CD14-positive monocyte (primary cell): Measurements from ENCODE around the gene GINS1. TPM values are rescaled to one million over a fixed set of nuclear protein-coding genes. Genes with fewer than 3 reads are reported as not detected.

Experiments used
- DNase-seq, 3 donors: peaks; one replicate each; pipeline ENCODE4 v3.0.0-alpha.2; 2011 to 2022
- H2AFZ ChIP-seq: 2 replicates; pipeline ENCODE4 v1.6.0; 2012; ENCODE audit warnings: mild to moderate bottlenecking, low read depth, low read length, inconsistent platforms; ENCODE audit not compliant: insufficient read depth, poor library complexity, severe bottlenecking
- H3K27ac ChIP-seq, 2 donors: 1 replicate in 1 of 2; 2 replicates in 1 of 2; pipeline ENCODE4 v1.5.1; 2012 to 2013; ENCODE audit warnings: low read length in 2 of 2, control low read depth in 1 of 2, inconsistent platforms in 1 of 2, low read depth in 1 of 2, mild to moderate bottlenecking in 1 of 2
- H3K27me3 ChIP-seq, 2 donors: one replicate each; pipeline versions ENCODE4 v1.6.0 to v1.6.1; 2011 to 2013; ENCODE audit warnings: low read length in 2 of 2; ENCODE audit not compliant: control insufficient read depth in 2 of 2, insufficient read depth in 2 of 2
- H3K36me3 ChIP-seq, 2 donors: replicated peaks in 1 of 2; 1 replicate in 1 of 2; 2 replicates in 1 of 2; pipeline versions ENCODE4 v1.5.1 to v1.6.1; 2012 to 2013; ENCODE audit warnings: low read length in 2 of 2, control low read depth in 1 of 2, inconsistent platforms in 1 of 2, mild to moderate bottlenecking in 1 of 2; ENCODE audit not compliant: insufficient read depth in 2 of 2, control insufficient read depth in 1 of 2
- H3K4me1 ChIP-seq, 2 donors: 1 replicate in 1 of 2; 2 replicates in 1 of 2; pipeline versions ENCODE4 v1.5.1 to v1.6.1; 2012 to 2013; ENCODE audit warnings: low read length in 2 of 2, control low read depth in 1 of 2, inconsistent platforms in 1 of 2, mild to moderate bottlenecking in 1 of 2, moderate library complexity in 1 of 2; ENCODE audit not compliant: insufficient read depth in 2 of 2, control insufficient read depth in 1 of 2
- H3K4me2 ChIP-seq: replicated peaks from 2 replicates; pipeline ENCODE3; 2012; ENCODE audit warnings: low read length, moderate library complexity, mild to moderate bottlenecking; ENCODE audit not compliant: poor library complexity, severe bottlenecking; ENCODE audit errors: extremely low read depth
- H3K4me3 ChIP-seq, 3 experiments: fragments of 200-600 bp in 1 of 3; sonication (generic) in 1 of 3; replicated peaks in 1 of 3; 1 replicate in 2 of 3; 2 replicates in 1 of 3; pipeline ENCODE4 v1.5.1; 2011 to 2013; ENCODE audit warnings: low read length in 3 of 3, mild to moderate bottlenecking in 3 of 3, control low read depth in 2 of 3, low read depth in 2 of 3, inconsistent platforms in 1 of 3, moderate library complexity in 1 of 3
- H3K79me2 ChIP-seq: 2 replicates; pipeline ENCODE4 v1.6.0; 2012; ENCODE audit warnings: mild to moderate bottlenecking, control low read depth, inconsistent platforms, low read length, moderate library complexity; ENCODE audit not compliant: insufficient read depth
- H3K9ac ChIP-seq: 2 replicates; pipeline ENCODE4 v1.6.0; 2017; ENCODE audit warnings: low read length, mild to moderate bottlenecking; ENCODE audit not compliant: insufficient read depth, poor library complexity, severe bottlenecking
- H3K9me3 ChIP-seq, 2 donors: replicated peaks in 1 of 2; 1 replicate in 1 of 2; 2 replicates in 1 of 2; pipeline versions ENCODE4 v1.5.1 to v1.6.1; 2012 to 2013; ENCODE audit warnings: low read length in 2 of 2, control low read depth in 1 of 2; ENCODE audit not compliant: control insufficient read depth in 1 of 2, insufficient read depth in 1 of 2
- H4K20me1 ChIP-seq: 2 replicates; pipeline ENCODE4 v1.6.0; 2012; ENCODE audit warnings: mild to moderate bottlenecking, low read length, control low read depth, moderate library complexity; ENCODE audit not compliant: insufficient read depth
- H3K27ac Mint-ChIP-seq, 7 donors: one replicate each; pipeline ENCODE4 v1.8.0; 2020; ENCODE audit warnings: mild to moderate bottlenecking in 7 of 7, mixed read lengths in 7 of 7, moderate library complexity in 6 of 7, inconsistent platforms in 2 of 7
- H3K27me3 Mint-ChIP-seq, 3 donors: one replicate each; pipeline ENCODE4 v1.8.0; 2021 to 2022; ENCODE audit warnings: low read depth in 3 of 3, mild to moderate bottlenecking in 3 of 3, mixed read lengths in 3 of 3, moderate library complexity in 3 of 3, inconsistent platforms in 1 of 3
- H3K36me3 Mint-ChIP-seq, 2 donors: one replicate each; pipeline ENCODE4 v1.8.0; 2020; ENCODE audit warnings: mixed read lengths in 2 of 2, inconsistent platforms in 1 of 2, mild to moderate bottlenecking in 1 of 2
- H3K4me1 Mint-ChIP-seq: one replicate; pipeline ENCODE4 v1.8.0; 2020; ENCODE audit warnings: mild to moderate bottlenecking, mixed read lengths
- H3K4me3 Mint-ChIP-seq, 2 donors: one replicate each; pipeline ENCODE4 v1.8.0; 2020; ENCODE audit warnings: mild to moderate bottlenecking in 2 of 2, mixed read lengths in 2 of 2, moderate library complexity in 1 of 2
- H3K9me3 Mint-ChIP-seq, 7 donors: one replicate each; pipeline ENCODE4 v1.8.0; 2020 to 2022; ENCODE audit warnings: mixed read lengths in 7 of 7, mild to moderate bottlenecking in 6 of 7, moderate library complexity in 6 of 7, inconsistent platforms in 2 of 7
- WGBS: methylation state at CpG from one replicate; pipeline ENCODE4 v1.1.5; 2013; ENCODE audit warnings: missing lambda C conversion rate; ENCODE audit not compliant: insufficient coverage; 5-methylcytosine and 5-hydroxymethylcytosine counted together
- intact Hi-C, 2 donors: fragments of 100-400 bp; cut with micrococcal nuclease; formaldehyde crosslinking; loops; one replicate each; pipeline versions ENCODE4 v1.15.0 to v1.15.1; 2023
- polyA plus RNA-seq, 3 donors: library from polyadenylated mRNA; depleted of rRNA in 1 of 3; unstranded in 2 of 3; stranded (reverse) in 1 of 3; fragments of 300-500 nt in 2 of 3; fragments of >200 nt in 1 of 3; fragmentation: Illumina TruSeq in 2 of 3; gene quantifications; 1 replicate in 2 of 3; 2 replicates in 1 of 3; pipeline ENCODE4 v1.2.3, GENCODE V29; 2012 to 2021
- TF ChIP-seq, protein P1 (sequence below): fragments of 200-600 bp; IDR thresholded peaks from one replicate; pipeline ENCODE4 v1.8.0; 2022; ENCODE audit warnings: antibody characterized with exemption, mild to moderate bottlenecking

The GINS1 gene
- polyA plus RNA-seq, 3 donors, result 0.16 to 0.48 (median 0.28) TPM

DNA sequence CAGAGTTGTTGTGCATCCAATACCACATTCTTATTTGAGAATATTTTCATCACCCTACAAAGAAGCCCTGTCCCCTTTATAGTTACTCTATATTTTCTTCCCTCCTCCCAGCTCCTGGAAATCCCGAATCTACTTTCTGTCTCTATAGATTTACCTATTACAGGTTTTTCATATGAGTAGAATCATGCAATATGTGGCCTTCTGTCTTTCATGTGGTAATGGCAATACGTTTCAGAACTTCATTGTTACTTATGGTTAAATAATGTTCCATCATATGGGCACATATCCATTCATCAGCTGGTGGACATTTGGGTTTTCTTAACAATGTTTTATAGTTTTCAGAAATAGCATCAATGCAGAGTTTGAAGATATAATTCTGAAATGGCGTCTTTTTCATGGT, 17.1 kb downstream of the GINS1 start:
- WGBS, result no CpG with 5 or more reads among the region's 3 CpGs
- Histone ChIP-seq H3K4me2 (no peak overlapping the region), H3K79me2 (no peaks in the 10 kb centered on the region), H3K4me1 (no peaks in the 10 kb centered on the region), H3K36me3 (peaks cover 0 to 38% of the 10 kb centered on the region in 2 donors), H3K9ac (no peak overlapping the region), H3K27ac (no peak overlapping the region), H2AFZ (no peak overlapping the region), H3K4me3 (no peak overlapping the region), H3K9me3 (no peaks in the 10 kb centered on the region), H3K27me3 (no peaks in the 10 kb centered on the region), H4K20me1 (no peaks in the 10 kb centered on the region)
- H3K4me1 Mint-ChIP-seq, result no peaks in the 10 kb centered on the region
- DNase-seq, result no peak
- peaks cover 23 to 57% of the 10 kb centered on the region in 2 donors for H3K36me3 Mint-ChIP-seq
- peaks cover 0 to 10% (median 3%) of the 10 kb centered on the region in 7 donors for H3K9me3 Mint-ChIP-seq
- H3K4me3 Mint-ChIP-seq, result no peak overlapping the region
- intact Hi-C loops, result no loop called here
- TF ChIP-seq, protein P1, sequence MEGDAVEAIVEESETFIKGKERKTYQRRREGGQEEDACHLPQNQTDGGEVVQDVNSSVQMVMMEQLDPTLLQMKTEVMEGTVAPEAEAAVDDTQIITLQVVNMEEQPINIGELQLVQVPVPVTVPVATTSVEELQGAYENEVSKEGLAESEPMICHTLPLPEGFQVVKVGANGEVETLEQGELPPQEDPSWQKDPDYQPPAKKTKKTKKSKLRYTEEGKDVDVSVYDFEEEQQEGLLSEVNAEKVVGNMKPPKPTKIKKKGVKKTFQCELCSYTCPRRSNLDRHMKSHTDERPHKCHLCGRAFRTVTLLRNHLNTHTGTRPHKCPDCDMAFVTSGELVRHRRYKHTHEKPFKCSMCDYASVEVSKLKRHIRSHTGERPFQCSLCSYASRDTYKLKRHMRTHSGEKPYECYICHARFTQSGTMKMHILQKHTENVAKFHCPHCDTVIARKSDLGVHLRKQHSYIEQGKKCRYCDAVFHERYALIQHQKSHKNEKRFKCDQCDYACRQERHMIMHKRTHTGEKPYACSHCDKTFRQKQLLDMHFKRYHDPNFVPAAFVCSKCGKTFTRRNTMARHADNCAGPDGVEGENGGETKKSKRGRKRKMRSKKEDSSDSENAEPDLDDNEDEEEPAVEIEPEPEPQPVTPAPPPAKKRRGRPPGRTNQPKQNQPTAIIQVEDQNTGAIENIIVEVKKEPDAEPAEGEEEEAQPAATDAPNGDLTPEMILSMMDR, result no peak
- H3K27ac Mint-ChIP-seq, result no peak overlapping the region
- H3K27me3 Mint-ChIP-seq, result no peaks in the 10 kb centered on the region

DNA sequence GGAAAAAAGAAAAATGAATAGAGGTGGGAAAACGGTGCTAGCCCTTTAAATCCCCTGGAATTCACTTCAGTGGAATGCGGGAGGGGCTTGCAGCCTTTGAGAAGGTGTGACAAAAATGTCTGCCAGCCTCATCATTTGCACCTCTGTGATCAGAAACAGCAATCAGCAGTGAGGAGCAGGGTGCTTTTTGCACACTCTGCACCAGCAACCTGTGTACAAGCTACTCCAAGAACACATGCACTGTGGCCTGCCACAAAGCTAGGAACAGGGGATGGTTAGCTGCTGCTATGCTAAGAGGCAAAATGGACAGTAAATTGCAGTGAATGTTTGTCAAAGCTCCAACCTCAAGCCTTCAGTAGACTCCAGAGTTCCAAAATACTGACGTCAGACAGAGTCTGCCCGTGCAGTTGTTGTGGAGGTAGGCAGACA, 29.7 kb downstream of the GINS1 start:
- peaks cover 0 to 4% (median 0%) of the 10 kb centered on the region in 3 donors for H3K27me3 Mint-ChIP-seq
- Histone ChIP-seq H3K4me3 (no peak overlapping the region), H3K36me3 (peaks cover 0 to 26% of the 10 kb centered on the region in 2 donors), H3K4me1 (peaks cover 9% of the 10 kb centered on the region in 2 donors), H3K27me3 (no peaks in the 10 kb centered on the region), H3K27ac (no peak overlapping the region), H3K4me2 (no peak overlapping the region), H3K9ac (no peak overlapping the region), H4K20me1 (no peaks in the 10 kb centered on the region), H3K79me2 (no peaks in the 10 kb centered on the region), H2AFZ (no peak overlapping the region), H3K9me3 (no peaks in the 10 kb centered on the region)
- H3K36me3 Mint-ChIP-seq, result peaks cover 27 to 28% of the 10 kb centered on the region in 2 donors
- H3K4me1 Mint-ChIP-seq, result peaks cover 6% of the 10 kb centered on the region
- no peak for DNase-seq
- intact Hi-C loops, result no loop called here
- H3K27ac Mint-ChIP-seq, result no peak overlapping the region
- no peaks in the 10 kb centered on the region for H3K9me3 Mint-ChIP-seq
- WGBS, result 88% methylated on average over 2 of the region's 4 CpGs
- no peak overlapping the region for H3K4me3 Mint-ChIP-seq
- TF ChIP-seq, protein P1, result no peak
